ENCODE measurements around the gene SAMD1.

DNA sequence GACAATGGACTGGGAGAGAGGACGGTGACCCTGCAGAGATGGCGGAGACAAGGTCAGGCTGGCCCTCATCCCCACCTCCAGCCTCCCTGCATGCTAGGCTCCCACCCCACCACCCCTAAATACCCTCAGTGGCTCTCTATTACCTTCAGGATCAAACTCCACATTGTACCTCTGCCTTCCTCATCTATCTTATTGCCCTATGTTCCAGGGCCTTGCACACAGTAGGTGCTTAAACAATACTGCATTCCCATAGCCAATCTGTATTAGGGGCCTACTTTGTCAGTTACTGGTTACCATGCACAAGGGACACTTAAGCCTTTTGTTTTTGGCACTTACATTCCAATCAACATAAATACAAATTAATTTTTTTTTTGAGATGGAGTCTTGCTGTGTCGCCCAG is 35.2 kb downstream of the SAMD1 start:
- TF ChIP-seq, protein P1, sequence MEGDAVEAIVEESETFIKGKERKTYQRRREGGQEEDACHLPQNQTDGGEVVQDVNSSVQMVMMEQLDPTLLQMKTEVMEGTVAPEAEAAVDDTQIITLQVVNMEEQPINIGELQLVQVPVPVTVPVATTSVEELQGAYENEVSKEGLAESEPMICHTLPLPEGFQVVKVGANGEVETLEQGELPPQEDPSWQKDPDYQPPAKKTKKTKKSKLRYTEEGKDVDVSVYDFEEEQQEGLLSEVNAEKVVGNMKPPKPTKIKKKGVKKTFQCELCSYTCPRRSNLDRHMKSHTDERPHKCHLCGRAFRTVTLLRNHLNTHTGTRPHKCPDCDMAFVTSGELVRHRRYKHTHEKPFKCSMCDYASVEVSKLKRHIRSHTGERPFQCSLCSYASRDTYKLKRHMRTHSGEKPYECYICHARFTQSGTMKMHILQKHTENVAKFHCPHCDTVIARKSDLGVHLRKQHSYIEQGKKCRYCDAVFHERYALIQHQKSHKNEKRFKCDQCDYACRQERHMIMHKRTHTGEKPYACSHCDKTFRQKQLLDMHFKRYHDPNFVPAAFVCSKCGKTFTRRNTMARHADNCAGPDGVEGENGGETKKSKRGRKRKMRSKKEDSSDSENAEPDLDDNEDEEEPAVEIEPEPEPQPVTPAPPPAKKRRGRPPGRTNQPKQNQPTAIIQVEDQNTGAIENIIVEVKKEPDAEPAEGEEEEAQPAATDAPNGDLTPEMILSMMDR (IDR thresholded peaks at IDR 0.05): no peak
- no peak for TF ChIP-seq POLR2A (IDR thresholded peaks at IDR 0.05)
